Right atrium auricular region (tissue), 2 donors: ENCODE results near the gene CDH13. TPM values are rescaled to one million over a fixed set of nuclear protein-coding genes. Genes with fewer than 3 reads are reported as not detected.

Experiments used
- DNase-seq: peaks from one replicate; pipeline ENCODE4 v3.0.0-alpha.2; 2019; ENCODE audit warnings: low spot score
- H3K27ac ChIP-seq, 2 donors: fragments of 200-600 bp; sonication (generic); 1 replicate in 1 of 2; 2 replicates in 1 of 2; pipeline ENCODE4 v1.5.1; 2016 to 2019
- H3K27me3 ChIP-seq, 2 donors: fragments of 200-600 bp; sonication (generic); one replicate each; pipeline versions ENCODE4 v1.5.1 to v1.6.0; 2017 to 2019
- H3K36me3 ChIP-seq: fragments of 200-600 bp; sonication (generic); one replicate; pipeline ENCODE4 v1.5.1; 2016
- H3K4me1 ChIP-seq, 2 donors: fragments of 200-600 bp; sonication (generic); one replicate each; pipeline versions ENCODE4 v1.5.1 to v1.6.0; 2017 to 2019
- H3K4me3 ChIP-seq, 2 donors: fragments of 200-600 bp; sonication (generic); 1 replicate in 1 of 2; 2 replicates in 1 of 2; pipeline ENCODE4 v1.5.1; 2017 to 2019; ENCODE audit warnings: mild to moderate bottlenecking in 1 of 2, moderate library complexity in 1 of 2
- H3K9me3 ChIP-seq, 2 donors: fragments of 200-600 bp; sonication (generic); one replicate each; pipeline ENCODE4 v1.5.1; 2019
- CTCF ChIP-seq, 2 donors: fragments of 200-600 bp; sonication (generic); IDR thresholded peaks; one replicate each; pipeline ENCODE4 v1.5.1; 2019; ENCODE audit warnings: antibody characterized with exemption in 2 of 2
- total RNA-seq, 2 donors: library from RNA; depleted of rRNA; stranded (reverse); fragments of >200 nt; gene quantifications; one replicate each; pipeline ENCODE4 v1.1.0, GENCODE V29; 2016

The CDH13 gene
- total RNA-seq, 2 donors from 2014 or later, result 75.4 to 85.9 TPM

- no peak for DNase-seq
- H3K9me3 ChIP-seq, result no peaks in the 10 kb centered on the region
- no peaks in the 10 kb centered on the region for H3K27me3 ChIP-seq
- TF ChIP-seq CTCF (IDR thresholded peaks at IDR 0.05), result no peak
- H3K4me3 ChIP-seq, result no peak overlapping the region
- peaks cover 0 to 6% of the 10 kb centered on the region in 2 donors for H3K4me1 ChIP-seq
- H3K36me3 ChIP-seq, result no peaks in the 10 kb centered on the region
- H3K27ac ChIP-seq, result no peak overlapping the region
Measured at GRCh38 chr16:82900559-82900958, 273.8 kb downstream of the CDH13 start.

GRCh38 chr16:82911925-82912324 lies 285.2 kb downstream of the CDH13 start:
- no peak for TF ChIP-seq CTCF (IDR thresholded peaks at IDR 0.05)

GRCh38 chr16:82915139-82915824 lies 288.5 kb downstream of the CDH13 start:
- H3K4me3 ChIP-seq, result no peak overlapping the region
- no peak for TF ChIP-seq CTCF (IDR thresholded peaks at IDR 0.05)
- no peaks in the 10 kb centered on the region for H3K4me1 ChIP-seq
- H3K9me3 ChIP-seq, result no peaks in the 10 kb centered on the region
- no peaks in the 10 kb centered on the region for H3K36me3 ChIP-seq
- no peaks in the 10 kb centered on the region for H3K27me3 ChIP-seq
- H3K27ac ChIP-seq, result no peak overlapping the region
- DNase-seq, result no peak

More at GRCh38 chr16:82911925-82912324, 285.2 kb downstream of the CDH13 start:
- Histone ChIP-seq H3K4me3 (no peak overlapping the region), H3K27me3 (no peaks in the 10 kb centered on the region), H3K9me3 (no peaks in the 10 kb centered on the region), H3K4me1 (no peaks in the 10 kb centered on the region), H3K36me3 (no peaks in the 10 kb centered on the region), H3K27ac (no peak overlapping the region)
- DNase-seq, result no peak

- Histone ChIP-seq H3K27ac (no peak overlapping the region), H3K9me3 (no peaks in the 10 kb centered on the region), H3K4me1 (no peaks in the 10 kb centered on the region), H3K27me3 (no peaks in the 10 kb centered on the region), H3K36me3 (no peaks in the 10 kb centered on the region), H3K4me3 (no peak overlapping the region)
- no peak for DNase-seq
- TF ChIP-seq CTCF (IDR thresholded peaks at IDR 0.05), result no peak
Measured at GRCh38 chr16:82917886-82918595, 291.3 kb downstream of the CDH13 start.

GRCh38 chr16:82924075-82924854 lies 297.5 kb downstream of the CDH13 start:
- Histone ChIP-seq H3K9me3 (no peaks in the 10 kb centered on the region), H3K27ac (no peak overlapping the region), H3K4me1 (no peaks in the 10 kb centered on the region), H3K36me3 (no peaks in the 10 kb centered on the region), H3K27me3 (no peaks in the 10 kb centered on the region), H3K4me3 (no peak overlapping the region)
- TF ChIP-seq CTCF (IDR thresholded peaks at IDR 0.05), result no peak
- DNase-seq, result no peak
